H9 (cell line): ENCODE measurements around the gene ABHD11. TPM values are rescaled to one million over a fixed set of nuclear protein-coding genes. Genes with fewer than 3 reads are reported as not detected.
A peak's percentile ranks its signal among the peaks of the same experiment; 100 is the strongest.

Experiments used
- DNase-seq: peaks from one replicate; pipeline ENCODE4 v3.0.0-alpha.2; 2017
- H2AFZ ChIP-seq: one replicate; pipeline ENCODE4 v1.6.1; 2013; ENCODE audit warnings: mild to moderate bottlenecking, low read length, control low read depth, moderate library complexity
- H2AK5ac ChIP-seq: 2 replicates; pipeline ENCODE4 v1.6.1; 2013; ENCODE audit warnings: low read length, control low read depth, mixed read lengths; ENCODE audit not compliant: insufficient read length
- H2BK120ac ChIP-seq: one replicate; pipeline ENCODE4 v1.6.1; 2013; ENCODE audit warnings: low read depth, mild to moderate bottlenecking, low read length, control low read depth, inconsistent platforms; ENCODE audit not compliant: poor library complexity, severe bottlenecking
- H2BK12ac ChIP-seq: 2 replicates; pipeline ENCODE4 v1.6.1; 2013; ENCODE audit warnings: low read length, control low read depth, mixed read lengths, low read depth; ENCODE audit not compliant: insufficient read length
- H2BK15ac ChIP-seq: 2 replicates; pipeline ENCODE4 v1.6.1; 2013; ENCODE audit warnings: low read depth, low read length, control low read depth
- H2BK20ac ChIP-seq: one replicate; pipeline ENCODE4 v1.6.1; 2013; ENCODE audit warnings: low read depth, mild to moderate bottlenecking, low read length, control low read depth, inconsistent platforms; ENCODE audit not compliant: poor library complexity, severe bottlenecking
- H2BK5ac ChIP-seq: 2 replicates; pipeline ENCODE4 v1.6.1; 2013; ENCODE audit warnings: low read length, control low read depth, mixed read lengths; ENCODE audit not compliant: insufficient read length
- H3K14ac ChIP-seq: 2 replicates; pipeline ENCODE4 v1.6.1; 2013; ENCODE audit warnings: low read length, control low read depth; ENCODE audit not compliant: insufficient read depth
- H3K18ac ChIP-seq: 2 replicates; pipeline ENCODE4 v1.6.1; 2013; ENCODE audit warnings: low read depth, mild to moderate bottlenecking, mixed read lengths, low read length, control low read depth; ENCODE audit not compliant: insufficient read length
- H3K23ac ChIP-seq: 2 replicates; pipeline ENCODE4 v1.6.1; 2013; ENCODE audit warnings: low read length, control low read depth, mixed read lengths, low read depth; ENCODE audit not compliant: insufficient read length
- H3K23me2 ChIP-seq: 2 replicates; pipeline ENCODE4 v1.6.1; 2013; ENCODE audit warnings: low read depth, mild to moderate bottlenecking, mixed read lengths, low read length, control low read depth; ENCODE audit not compliant: insufficient read length, poor library complexity, severe bottlenecking
- H3K27ac ChIP-seq: 2 replicates; pipeline ENCODE4 v1.5.1; 2013; ENCODE audit warnings: low read length, control low read depth, mixed read lengths, low read depth; ENCODE audit not compliant: insufficient read length
- H3K27me3 ChIP-seq: 2 replicates; pipeline ENCODE4 v1.6.1; 2013; ENCODE audit warnings: low read length, control low read depth, inconsistent platforms; ENCODE audit not compliant: insufficient read depth
- H3K4ac ChIP-seq: 2 replicates; pipeline ENCODE4 v1.6.1; 2013; ENCODE audit warnings: low read depth, mild to moderate bottlenecking, control low read depth, inconsistent platforms, low read length, moderate library complexity
- H3K4me1 ChIP-seq: 2 replicates; pipeline ENCODE4 v1.6.1; 2013; ENCODE audit warnings: low read length, control low read depth, inconsistent platforms; ENCODE audit not compliant: insufficient read depth
- H3K4me2 ChIP-seq: 2 replicates; pipeline ENCODE4 v1.6.1; 2013; ENCODE audit warnings: low read length, control low read depth, mixed read lengths; ENCODE audit not compliant: insufficient read length, insufficient read depth
- H3K56ac ChIP-seq: 2 replicates; pipeline ENCODE4 v1.6.1; 2013; ENCODE audit warnings: low read depth, mild to moderate bottlenecking, mixed read lengths, low read length, control low read depth; ENCODE audit not compliant: insufficient read length
- H3K79me1 ChIP-seq: 2 replicates; pipeline ENCODE4 v1.6.1; 2013; ENCODE audit warnings: low read depth, mild to moderate bottlenecking, moderate library complexity, low read length, control low read depth, inconsistent platforms; ENCODE audit not compliant: insufficient read depth, poor library complexity, severe bottlenecking
- H3K79me2 ChIP-seq: 2 replicates; pipeline ENCODE4 v1.6.1; 2013; ENCODE audit warnings: low read length, control low read depth, inconsistent platforms; ENCODE audit not compliant: insufficient read depth
- H3K9ac ChIP-seq: 2 replicates; pipeline ENCODE4 v1.6.1; 2013; ENCODE audit warnings: low read length, control low read depth, mixed read lengths; ENCODE audit not compliant: insufficient read length; ENCODE audit errors: extremely low read depth
- H3K9me3 ChIP-seq: one replicate; pipeline ENCODE4 v1.6.1; 2013; ENCODE audit warnings: low read depth, low read length, inconsistent platforms; ENCODE audit not compliant: control insufficient read depth
- H3T11ph ChIP-seq: one replicate; pipeline ENCODE4 v1.6.1; 2013; ENCODE audit warnings: mild to moderate bottlenecking, low read length, control low read depth, inconsistent platforms
- H4K20me1 ChIP-seq: one replicate; pipeline ENCODE4 v1.6.1; 2013; ENCODE audit not compliant: control insufficient read depth, insufficient read length, insufficient read depth
- H4K5ac ChIP-seq: 2 replicates; pipeline ENCODE4 v1.6.1; 2013; ENCODE audit warnings: low read depth, mild to moderate bottlenecking, mixed read lengths, low read length, control low read depth; ENCODE audit not compliant: insufficient read length
- H4K8ac ChIP-seq: replicated peaks from 2 replicates; pipeline ENCODE4 v1.6.1; 2013; ENCODE audit warnings: low read length, control low read depth, mixed read lengths, low read depth; ENCODE audit not compliant: insufficient read length
- H4K91ac ChIP-seq: 2 replicates; pipeline ENCODE4 v1.6.1; 2013; ENCODE audit warnings: low read depth, mild to moderate bottlenecking, moderate library complexity, mixed read lengths, low read length, control low read depth; ENCODE audit not compliant: insufficient read length
- H3K27ac Mint-ChIP-seq, 3 experiments: 2 replicates in 2 of 3; 3 replicates in 1 of 3; pipeline ENCODE4 v1.8.0; 2020 to 2021; ENCODE audit warnings: mixed read lengths in 3 of 3, mild to moderate bottlenecking in 1 of 3, moderate library complexity in 1 of 3
- H3K27me3 Mint-ChIP-seq: 2 replicates; pipeline ENCODE4 v1.8.0; 2021; ENCODE audit warnings: low read depth, mild to moderate bottlenecking, moderate library complexity, mixed read lengths
- H3K36me3 Mint-ChIP-seq, 3 experiments: 2 replicates in 2 of 3; 3 replicates in 1 of 3; pipeline ENCODE4 v1.8.0; 2020 to 2021; ENCODE audit warnings: low read depth in 3 of 3, mixed read lengths in 3 of 3; ENCODE audit not compliant: insufficient read depth in 1 of 3
- H3K4me1 Mint-ChIP-seq, 2 experiments: 2 replicates each; pipeline ENCODE4 v1.8.0; 2020; ENCODE audit warnings: mixed read lengths in 2 of 2
- H3K4me3 Mint-ChIP-seq, 2 experiments: 2 replicates in 1 of 2; 3 replicates in 1 of 2; pipeline ENCODE4 v1.8.0; 2020 to 2021; ENCODE audit warnings: mild to moderate bottlenecking in 2 of 2, mixed read lengths in 2 of 2, moderate library complexity in 1 of 2
- H3K9me3 Mint-ChIP-seq, 2 experiments: 2 replicates in 1 of 2; 3 replicates in 1 of 2; pipeline ENCODE4 v1.8.0; 2020; ENCODE audit warnings: mild to moderate bottlenecking in 2 of 2, mixed read lengths in 2 of 2, moderate library complexity in 1 of 2
- CTCF ChIP-seq: fragments of 200-600 bp; sonication (generic); conservative IDR thresholded peaks from 3 replicates; pipeline ENCODE4 v1.8.0; 2021; ENCODE audit warnings: antibody characterized with exemption, mild to moderate bottlenecking
- WGBS: extraction: QIAGEN DNeasy Blood & Tissue Kit; methylation state at CpG from one replicate; pipeline ENCODE4 v1.1.7; 2013; ENCODE audit warnings: missing lambda C conversion rate, low lambda C conversion rate, mixed read lengths; ENCODE audit not compliant: insufficient read length; ENCODE audit errors: extremely low coverage; 5-methylcytosine and 5-hydroxymethylcytosine counted together
- total RNA-seq: library from RNA; stranded (reverse); gene quantifications from 2 replicates; pipeline ENCODE4 v1.2.1, GENCODE V29; 2021

Gene ABHD11
- total RNA-seq, 1 experiment from 2014 or later, result 34.4 TPM

GRCh38 chr7:73734619-73735527 is 3.7 kb downstream of the ABHD11 start:
- no peak overlapping the region for H3K4me3 Mint-ChIP-seq
- Histone ChIP-seq H3K4me2 (no peak overlapping the region), H3K27ac (no peak overlapping the region)

More at GRCh38 chr7:73734619-73735527, 3.7 kb downstream of the ABHD11 start:
- Histone ChIP-seq H2AFZ (no peak overlapping the region), H3K56ac (no peak overlapping the region), H3K27me3 (no peaks in the 10 kb centered on the region), H3K79me2 (no peaks in the 10 kb centered on the region), H3K23me2 (peaks cover 10% of the 10 kb centered on the region), H4K20me1 (no peaks in the 10 kb centered on the region), H2BK120ac (no peak overlapping the region), H3K14ac (no peak overlapping the region; the same call in 1 of the 2 replicates), H4K8ac (no peak overlapping the region), H4K5ac (no peak overlapping the region), H2BK15ac (no peak overlapping the region), H2BK12ac (no peak overlapping the region), H3K23ac (no peak overlapping the region), H3K9me3 (no peaks in the 10 kb centered on the region), H3K79me1 (no peaks in the 10 kb centered on the region), H2BK5ac (no peak overlapping the region), H3K4me1 (no peaks in the 10 kb centered on the region), H3K9ac (no peak overlapping the region), H3T11ph (no peak overlapping the region), H3K18ac (no peak overlapping the region), H4K91ac (no peak overlapping the region), H2AK5ac (no peak overlapping the region), H3K4ac (no peak overlapping the region), H2BK20ac (no peak overlapping the region)
- Mint-ChIP-seq H3K27ac (peak overlapping the region; percentile 59 to 86 (median 71); a peak in 5 of 7 replicates), H3K27me3 (peaks cover 3% of the 10 kb centered on the region), H3K36me3 (peaks cover 6 to 23% (median 20%) of the 10 kb centered on the region in 3 experiments; a peak in 6 of 7 replicates), H3K4me1 (peaks cover 10 to 20% of the 10 kb centered on the region in 2 experiments), H3K9me3 (no peaks in the 10 kb centered on the region)
- TF ChIP-seq CTCF, result peak; percentile 94
- no CpG with 5 or more reads among the region's 16 CpGs for WGBS
- peak; percentile 94 for DNase-seq
